Endothelial cell of umbilical vein (primary cell): ENCODE results near the gene BCAR3. TPM values are rescaled to one million over a fixed set of nuclear protein-coding genes. Genes with fewer than 3 reads are reported as not detected.

Experiments used
- BruUV-seq: library from RNA; stranded (reverse); fragments of 400-500 nt; replicated peaks from 2 replicates; lab custom pipeline; 2021; lab: Mats Ljungman, UMichigan
- CTCF ChIA-PET: fragments of 300-600, 350-600 bp; sonication (Branson Sonifier 250); formaldehyde crosslinking; loops from one replicate; lab custom pipeline; 2021; ENCODE audit warnings: antibody characterized with exemption, inconsistent platforms; lab: Charles Lee
- POLR2A ChIA-PET: fragments of 300-600, 350-600 bp; sonication (Branson Sonifier 250); formaldehyde crosslinking; loops from one replicate; lab custom pipeline; 2021; ENCODE audit warnings: antibody characterized with exemption, inconsistent platforms; lab: Charles Lee
- DNase-seq: peaks from one replicate; pipeline ENCODE4 v3.0.0-alpha.2; 2011; ENCODE audit warnings: low read depth, low spot score
- FAIRE-seq: peaks from 2 replicates; lab custom pipeline; 2011; peaks lifted over from hg19 to GRCh38; lab: Jason Lieb, UNC
- H2AFZ ChIP-seq: 2 replicates; pipeline ENCODE4 v1.6.0; 2012; ENCODE audit warnings: low read depth, low read length, control low read depth, inconsistent platforms
- H3K27ac ChIP-seq: 2 replicates; pipeline ENCODE4 v1.5.1; 2011; ENCODE audit warnings: low read depth, mild to moderate bottlenecking, control low read depth, low read length, moderate library complexity; ENCODE audit not compliant: insufficient read depth
- H3K27me3 ChIP-seq, 2 experiments: 2 replicates each; pipeline versions ENCODE4 v1.6.0 to v1.6.1; 2011; ENCODE audit warnings: low read length in 2 of 2, mixed read lengths in 1 of 2; ENCODE audit not compliant: control insufficient read depth in 2 of 2, insufficient read depth in 2 of 2
- H3K36me3 ChIP-seq, 2 experiments: 2 replicates in 1 of 2; 3 replicates in 1 of 2; pipeline ENCODE4 v1.5.1; 2011; ENCODE audit warnings: low read length in 2 of 2, mild to moderate bottlenecking in 1 of 2, moderate library complexity in 1 of 2; ENCODE audit not compliant: control insufficient read depth in 2 of 2, insufficient read depth in 2 of 2; ENCODE audit errors: extremely low read depth in 1 of 2
- H3K4me1 ChIP-seq: 3 replicates; pipeline ENCODE4 v1.5.1; 2011; ENCODE audit warnings: mild to moderate bottlenecking, low read length; ENCODE audit not compliant: control insufficient read depth, insufficient read depth; ENCODE audit errors: extremely low read depth
- H3K4me2 ChIP-seq: 2 replicates; pipeline ENCODE4 v1.6.1; 2011; ENCODE audit warnings: low read length, control low read depth, mixed read lengths; ENCODE audit not compliant: insufficient read depth
- H3K4me3 ChIP-seq, 3 experiments: fragments of 200-600 bp in 1 of 3; sonication (generic), shearing (Covaris generic) in 1 of 3; replicated peaks in 1 of 3; 2 replicates each; pipeline ENCODE4 v1.5.1; 2011 to 2016; ENCODE audit warnings: control low read depth in 3 of 3, low read length in 3 of 3, mild to moderate bottlenecking in 2 of 3, inconsistent platforms in 1 of 3, low read depth in 1 of 3, moderate library complexity in 1 of 3; ENCODE audit not compliant: insufficient read depth in 1 of 3
- H3K79me2 ChIP-seq: 2 replicates; pipeline ENCODE4 v1.6.0; 2012; ENCODE audit warnings: low read length, inconsistent platforms; ENCODE audit not compliant: control insufficient read depth, insufficient read depth
- H3K9ac ChIP-seq: replicated peaks from 2 replicates; pipeline ENCODE3; 2011; ENCODE audit warnings: low read length, control low read depth; ENCODE audit not compliant: insufficient read depth; ENCODE audit errors: extremely low read depth
- H3K9me1 ChIP-seq: replicated peaks from 3 replicates; pipeline ENCODE4 v1.6.0; 2011; ENCODE audit warnings: mild to moderate bottlenecking, low read length; ENCODE audit not compliant: control insufficient read depth, insufficient read depth; ENCODE audit errors: extremely low read depth
- H3K9me3 ChIP-seq: replicated peaks from 2 replicates; pipeline ENCODE4 v1.5.1; 2012; ENCODE audit warnings: low read length, inconsistent platforms; ENCODE audit not compliant: control insufficient read depth, insufficient read depth
- H4K20me1 ChIP-seq: replicated peaks from 2 replicates; pipeline ENCODE3; 2011; ENCODE audit warnings: mild to moderate bottlenecking, low read length; ENCODE audit not compliant: control insufficient read depth, insufficient read depth; ENCODE audit errors: extremely low read depth
- CTCF ChIP-seq, 2 donors: IDR thresholded peaks; 1 replicate in 1 of 2; 2 replicates in 1 of 2; pipeline ENCODE4 v1.5.1; 2011; ENCODE audit warnings: low read length in 2 of 2, mild to moderate bottlenecking in 2 of 2, moderate library complexity in 2 of 2, control low read depth in 1 of 2, inconsistent platforms in 1 of 2, low read depth in 1 of 2; ENCODE audit not compliant: insufficient read depth in 1 of 2; ENCODE audit errors: extremely low read depth in 1 of 2
- EZH2 ChIP-seq: IDR thresholded peaks from 2 replicates; pipeline ENCODE4 v1.6.1; 2012; ENCODE audit warnings: borderline replicate concordance, low read depth, mild to moderate bottlenecking, moderate library complexity, low read length, inconsistent platforms; ENCODE audit not compliant: severe bottlenecking
- FOS ChIP-seq: IDR thresholded peaks from 2 replicates; pipeline ENCODE4 v1.6.1; 2011; ENCODE audit warnings: mild to moderate bottlenecking, low read length, moderate library complexity, borderline replicate concordance; ENCODE audit not compliant: insufficient read depth
- GATA2 ChIP-seq: IDR thresholded peaks from 2 replicates; pipeline ENCODE4 v1.7.0; 2011; ENCODE audit warnings: low read depth, mild to moderate bottlenecking, moderate library complexity, mixed read lengths, low read length; ENCODE audit not compliant: insufficient read length, insufficient read depth
- JUN ChIP-seq: IDR thresholded peaks from 2 replicates; pipeline ENCODE4 v1.6.1; 2011; ENCODE audit warnings: borderline replicate concordance, low read depth; ENCODE audit not compliant: insufficient read length, insufficient read depth
- MAX ChIP-seq: IDR thresholded peaks from 2 replicates; pipeline ENCODE4 v1.6.1; 2011; ENCODE audit not compliant: insufficient read depth, insufficient read length
- MYC ChIP-seq: IDR thresholded peaks from one replicate; pipeline ENCODE4 v1.6.1; 2011; ENCODE audit warnings: mild to moderate bottlenecking, low read depth, low read length
- POLR2A ChIP-seq: IDR thresholded peaks from 2 replicates; pipeline ENCODE4 v1.6.1; 2012; ENCODE audit warnings: low read depth, mild to moderate bottlenecking, control low read depth, low read length
- POLR2AphosphoS5 ChIP-seq: IDR thresholded peaks from 2 replicates; pipeline ENCODE4 v1.6.1; 2012; ENCODE audit warnings: low read depth, mild to moderate bottlenecking, control low read depth, low read length, moderate library complexity; ENCODE audit not compliant: insufficient read depth
- dilution Hi-C: fragments of 300-500 bp; cut with MboI; formaldehyde crosslinking; loops from one replicate; pipeline ENCODE4 v1.15.0; 2019; ENCODE audit warnings: low sequenced_read_pairs; ENCODE audit not compliant: extremely low pct_ligation_motif_present
- intact Hi-C: fragments of 100-400 bp; cut with micrococcal nuclease; formaldehyde crosslinking; loops from one replicate; pipeline ENCODE4 v1.10.0; 2022
- polyA plus RNA-seq, 4 experiments: library from polyadenylated mRNA; depleted of rRNA in 3 of 4; stranded (reverse) in 3 of 4; unstranded in 1 of 4; fragments of >200 nt; gene quantifications; 2 replicates each; pipeline versions ENCODE4 v1.2.1 to v1.2.3, GENCODE V29; 2011 to 2012; ENCODE audit warnings: missing spikeins in 1 of 4
- total RNA-seq: library from RNA; stranded (reverse); gene quantifications from 2 replicates; pipeline ENCODE4 v1.2.3, GENCODE V29; 2021

The BCAR3 gene
- total and polyA plus RNA-seq, 2 donors (not counting 3 experiments of a cell fraction or from before 2014, with no cell fraction given) = 17.5 to 32.9 TPM

GRCh38 chr1:93602101-93602500 lies 79.5 kb downstream of the BCAR3 start:
- H3K36me3 ChIP-seq = no peaks in the 10 kb centered on the region
- FAIRE-seq = no peak
- peaks cover 4% of the 10 kb centered on the region for H4K20me1 ChIP-seq
- H3K4me3 ChIP-seq = no peak overlapping the region
- H3K9me3 ChIP-seq = no peaks in the 10 kb centered on the region
- ChIA-PET POLR2A (no interaction called here), CTCF (interaction anchor here (1.1 kb wide), 1 partner anchor 27 kb away, joined by 3 read pairs; no protein-coding TSS in a partner anchor)
- BruUV-seq = no TSS peak
- TF ChIP-seq FOS = no peak
- no peak for TF ChIP-seq POLR2AphosphoS5
- no peak for TF ChIP-seq POLR2A
- no peak for TF ChIP-seq JUN
- no peak for TF ChIP-seq MAX
- no peak for TF ChIP-seq CTCF (IDR thresholded peaks at IDR 0.05; ENCODE audit: extremely low read depth in 1 of 2, insufficient read depth in 1 of 2, low read depth in 1 of 2, low read length in 2 of 2)
- no peak for TF ChIP-seq GATA2
- TF ChIP-seq MYC = no peak
- TF ChIP-seq EZH2 = no peak
- H3K4me1 ChIP-seq = peaks cover 18% of the 10 kb centered on the region
- peaks cover 99% of the 10 kb centered on the region for H3K79me2 ChIP-seq
- H3K27me3 ChIP-seq = no peaks in the 10 kb centered on the region
- H3K9ac ChIP-seq = no peak overlapping the region
- H3K27ac ChIP-seq = no peak overlapping the region
- no peak overlapping the region for H2AFZ ChIP-seq
- dilution Hi-C loops (no loop called here), intact Hi-C loops (no loop called here)
- no peak overlapping the region for H3K4me2 ChIP-seq
- DNase-seq = no peak
- H3K9me1 ChIP-seq = no peaks in the 10 kb centered on the region
